Aorta (tissue), 5 donors: ENCODE data around the gene GASK1A. TPM values are rescaled to one million over a fixed set of nuclear protein-coding genes. Genes with fewer than 3 reads are reported as not detected.
A peak's percentile ranks its signal among the peaks of the same experiment; 100 is the strongest.

ENCODE experiments used
- ATAC-seq: fragments of 200-7000 bp; cut with Tn5 transposase; one replicate; pipeline ENCODE4 v1.9.1; 2022; ENCODE audit warnings: moderate library complexity; ENCODE audit not compliant: low FRiP score
- DNase-seq, 2 donors: peaks; one replicate each; pipeline ENCODE4 v3.0.0-alpha.2; 2020
- H3K27ac ChIP-seq, 2 donors: one replicate each; pipeline ENCODE4 v1.5.1; 2013; ENCODE audit warnings: low read length in 2 of 2, mild to moderate bottlenecking in 2 of 2, moderate library complexity in 2 of 2, control low read depth in 1 of 2, inconsistent platforms in 1 of 2, low read depth in 1 of 2
- H3K27me3 ChIP-seq, 2 donors: one replicate each; pipeline ENCODE4 v1.6.1; 2013; ENCODE audit warnings: control low read depth in 1 of 2, low read length in 1 of 2, mild to moderate bottlenecking in 1 of 2, moderate library complexity in 1 of 2; ENCODE audit not compliant: insufficient read depth in 2 of 2, control insufficient read depth in 1 of 2
- H3K36me3 ChIP-seq, 2 donors: one replicate each; pipeline ENCODE4 v1.6.1; 2013; ENCODE audit warnings: control low read depth in 1 of 2, low read length in 1 of 2, mild to moderate bottlenecking in 1 of 2; ENCODE audit not compliant: insufficient read depth in 2 of 2, control insufficient read depth in 1 of 2
- H3K4me1 ChIP-seq, 2 donors: one replicate each; pipeline ENCODE4 v1.6.1; 2013; ENCODE audit warnings: low read length in 2 of 2, control low read depth in 1 of 2, mild to moderate bottlenecking in 1 of 2, moderate library complexity in 1 of 2; ENCODE audit not compliant: insufficient read depth in 2 of 2, control insufficient read depth in 1 of 2
- H3K4me3 ChIP-seq, 2 donors: one replicate each; pipeline ENCODE4 v1.5.1; 2013; ENCODE audit warnings: low read length in 2 of 2, control low read depth in 1 of 2, mild to moderate bottlenecking in 1 of 2
- H3K9me3 ChIP-seq: one replicate; pipeline ENCODE4 v1.6.1; 2013; ENCODE audit warnings: mild to moderate bottlenecking, low read length; ENCODE audit not compliant: control insufficient read depth
- WGBS, 2 donors: extraction: QIAGEN DNeasy Blood & Tissue Kit; methylation state at CpG; one replicate each; pipeline ENCODE4 v1.1.7; 2013; 5-methylcytosine and 5-hydroxymethylcytosine counted together
- intact Hi-C, 2 donors: fragments of 100-400 bp; cut with DNase I; formaldehyde crosslinking; loops; one replicate each; pipeline versions ENCODE4 v1.14.2 to v1.15.0; 2022
- polyA plus RNA-seq, 2 donors: library from polyadenylated mRNA; stranded (reverse); fragments of 200-250 nt; gene quantifications; one replicate each; pipeline ENCODE4 v1.2.3, GENCODE V29; 2013
- total RNA-seq, 2 donors: library from RNA; stranded (reverse); fragmentation: NEBNext Ultra II Directional; extraction: Animal tissue kit (Norgen Biotek cat#: 25700); gene quantifications; one replicate each; pipeline ENCODE4 v1.2.1, GENCODE V29; 2021
- donor health status: healthy with polysubstance abuse.
- donor health status: Bipolar disorder and iron deficiency.
- donor health status: DM: no; HTN: no; CAD: no.
- donor health status: DM: no; HTN: no; CAD: no.
- donor health status: DM: yes; HTN: yes; CAD: no.

The GASK1A gene
- total and polyA plus RNA-seq, 4 donors: 0.38 to 33.7 (median 8.0) TPM

DNA sequence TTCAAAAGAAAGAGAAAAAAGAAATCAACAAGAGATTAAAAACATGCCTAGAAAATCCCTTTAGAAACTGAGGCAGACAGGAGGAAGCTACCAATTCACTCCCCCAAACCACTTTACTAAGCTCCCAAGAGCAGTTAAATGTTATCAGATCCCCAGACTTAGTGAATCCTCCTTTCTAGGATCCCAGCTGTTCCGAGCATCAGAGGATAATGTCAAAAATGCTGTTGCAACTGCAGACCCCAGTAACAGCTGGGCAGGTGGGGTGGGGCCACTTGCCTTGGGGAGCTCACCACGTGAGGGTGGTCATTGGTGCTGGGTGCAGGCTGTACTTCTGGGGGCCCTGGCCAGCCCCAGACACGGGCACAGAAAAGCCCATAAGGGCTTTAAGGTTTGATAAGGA, 117.7 kb downstream of the GASK1A start:
- DNase-seq (no peak), ATAC-seq (no peak)
- no peaks in the 10 kb centered on the region for H3K27me3 ChIP-seq
- intact Hi-C loops: no loop called here
- WGBS, 2 donors: 82 to 87% methylated on average over 3 of the region's 3 CpGs
- H3K9me3 ChIP-seq: no peaks in the 10 kb centered on the region
- no peaks in the 10 kb centered on the region for H3K36me3 ChIP-seq
- no peak overlapping the region for H3K27ac ChIP-seq
- no peaks in the 10 kb centered on the region for H3K4me1 ChIP-seq
- no peak overlapping the region for H3K4me3 ChIP-seq

DNA sequence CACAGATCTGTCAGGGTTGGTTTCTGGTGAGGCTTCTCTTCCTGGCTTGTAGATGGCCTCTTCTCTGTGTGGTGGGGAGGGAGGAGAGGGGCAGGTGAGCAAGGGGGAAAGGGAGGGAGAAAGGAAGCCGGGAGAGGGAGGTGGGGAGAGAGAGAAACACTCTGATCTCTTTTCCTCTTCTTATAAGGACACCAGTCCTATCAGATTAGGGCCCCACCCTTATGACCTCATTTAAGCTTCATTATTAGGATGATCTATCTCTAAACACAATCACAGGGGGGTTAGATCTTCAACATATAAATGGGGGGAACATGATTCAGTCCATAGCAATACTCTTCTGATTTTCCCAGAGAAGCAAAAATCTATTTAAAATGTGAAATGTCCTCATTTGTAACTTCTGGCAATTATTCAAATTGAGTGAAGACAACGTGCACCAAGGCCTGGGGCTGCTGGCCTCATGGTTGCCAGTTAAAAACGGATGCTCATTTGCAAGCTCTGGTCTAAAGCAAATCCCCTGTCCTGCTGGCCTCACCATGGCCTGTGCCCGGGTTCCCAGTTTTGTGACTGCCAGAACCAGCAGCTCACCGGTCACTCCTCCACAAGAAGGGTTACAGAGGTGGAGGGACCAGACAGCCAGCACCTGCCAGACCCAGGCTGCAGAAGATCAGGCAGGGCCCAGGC, 118.4 kb downstream of the GASK1A start:
- H3K27ac ChIP-seq: no peak overlapping the region
- H3K36me3 ChIP-seq: no peaks in the 10 kb centered on the region
- no peaks in the 10 kb centered on the region for H3K27me3 ChIP-seq
- H3K4me1 ChIP-seq: no peaks in the 10 kb centered on the region
- DNase-seq: no peak
- 73 to 74% methylated on average over 5 of the region's 5 CpGs for WGBS, 2 donors
- no peaks in the 10 kb centered on the region for H3K9me3 ChIP-seq
- ATAC-seq: no peak
- H3K4me3 ChIP-seq: no peak overlapping the region
- intact Hi-C loops: no loop called here

DNA sequence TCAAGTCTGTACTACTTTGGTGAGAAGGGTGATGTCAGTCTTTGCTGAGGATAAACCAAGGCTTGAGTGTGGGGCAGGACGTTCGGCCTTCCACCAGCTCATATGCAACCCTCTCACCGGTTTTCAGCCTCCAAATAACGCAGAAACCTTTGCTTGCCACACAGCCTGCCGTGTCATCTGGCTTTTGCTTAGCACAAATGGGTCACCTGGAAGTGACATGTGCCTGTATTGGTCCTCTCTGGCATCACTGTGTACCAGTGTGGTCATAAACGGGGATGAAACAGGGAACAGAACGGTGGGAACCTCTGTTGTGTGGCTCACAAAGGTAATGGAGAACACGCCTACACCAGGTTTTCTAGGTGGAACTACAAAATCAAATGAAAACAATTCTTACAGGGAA, 119.7 kb downstream of the GASK1A start:
- DNase-seq: no peak
- Histone ChIP-seq H3K36me3 (no peaks in the 10 kb centered on the region), H3K27me3 (no peaks in the 10 kb centered on the region), H3K27ac (no peak overlapping the region), H3K9me3 (no peaks in the 10 kb centered on the region), H3K4me1 (no peaks in the 10 kb centered on the region), H3K4me3 (no peak overlapping the region)
- no peak for ATAC-seq
- 94% methylated on average over 8 of the region's 8 CpGs for WGBS, 2 donors
- intact Hi-C loops: no loop called here

DNA sequence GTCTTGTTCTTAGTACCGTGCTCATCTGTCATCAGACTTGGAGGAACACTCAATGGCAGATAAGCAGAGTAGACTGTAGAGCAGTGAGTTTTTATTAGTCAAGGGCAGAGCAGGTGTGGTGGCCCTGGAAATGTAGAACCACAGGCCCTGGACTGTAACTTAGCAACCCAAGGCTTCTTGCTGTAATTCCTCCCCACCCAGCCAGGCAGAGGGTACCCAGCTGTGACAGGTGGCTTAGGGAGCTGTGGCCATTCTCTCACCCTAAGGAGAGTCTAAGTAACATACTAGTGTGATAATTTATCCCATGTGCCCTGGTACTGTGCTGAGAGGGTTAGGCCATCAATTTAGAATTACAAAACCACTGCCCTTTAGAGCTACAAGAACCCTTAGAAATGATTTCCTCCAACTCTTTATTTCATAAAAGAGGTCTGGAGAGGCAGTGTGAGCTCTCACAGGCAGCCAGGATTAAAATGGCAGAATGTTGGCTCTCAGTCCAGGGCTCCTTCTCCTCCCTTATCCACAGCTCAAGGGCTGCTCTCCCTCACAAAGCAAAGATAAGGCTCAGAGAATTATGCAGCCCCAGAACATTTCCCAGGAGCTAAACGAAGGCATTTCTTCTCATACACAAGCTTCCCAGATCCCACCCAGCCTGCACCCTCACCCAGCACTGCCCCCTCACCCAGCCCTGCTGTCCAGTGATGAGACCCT, 123.8 kb downstream of the GASK1A start:
- 56 to 59% methylated on average over 2 of the region's 2 CpGs for WGBS, 2 donors
- Histone ChIP-seq H3K27me3 (no peaks in the 10 kb centered on the region), H3K9me3 (no peaks in the 10 kb centered on the region), H3K4me3 (no peak overlapping the region), H3K27ac (no peak overlapping the region), H3K4me1 (no peaks in the 10 kb centered on the region), H3K36me3 (no peaks in the 10 kb centered on the region)
- ATAC-seq (no peak), DNase-seq (no peak)
- intact Hi-C loops: loop anchor here in 1 of 2 donors (10.0 kb wide), 2 partner anchors 138 to 328 kb away; partner anchors contain the start of gene CCDC13

DNA sequence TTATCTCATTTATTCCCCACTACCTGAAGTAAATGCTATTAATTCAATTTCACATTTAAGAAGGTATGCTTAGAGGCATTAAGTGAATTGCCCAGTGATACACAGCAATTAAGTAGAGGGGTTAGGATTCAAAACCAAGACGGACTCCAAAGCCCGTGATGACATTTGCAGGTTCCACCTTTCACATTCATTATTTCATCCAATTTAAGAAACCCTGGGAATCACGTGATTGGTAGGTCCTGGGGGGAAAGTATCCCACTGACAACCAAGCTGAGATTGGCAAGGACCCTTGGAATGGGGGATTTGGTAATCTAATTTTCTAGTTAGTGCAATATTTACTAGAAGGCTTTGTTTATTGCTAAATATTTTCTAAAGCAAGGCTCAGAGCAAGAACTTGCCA, 124.9 kb downstream of the GASK1A start:
- H3K27me3 ChIP-seq: no peaks in the 10 kb centered on the region
- DNase-seq: no peak
- intact Hi-C loops: loop anchor here in 1 of 2 donors (10.0 kb wide), 2 partner anchors 139 to 329 kb away; partner anchors contain the start of gene CCDC13
- H3K4me3 ChIP-seq: no peak overlapping the region
- H3K9me3 ChIP-seq: no peaks in the 10 kb centered on the region
- no peaks in the 10 kb centered on the region for H3K4me1 ChIP-seq
- no peak for ATAC-seq
- H3K36me3 ChIP-seq: no peaks in the 10 kb centered on the region
- H3K27ac ChIP-seq: no peak overlapping the region
- 79 to 82% methylated on average over 3 of the region's 3 CpGs for whole genome bisulfite sequencing, 2 donors

DNA sequence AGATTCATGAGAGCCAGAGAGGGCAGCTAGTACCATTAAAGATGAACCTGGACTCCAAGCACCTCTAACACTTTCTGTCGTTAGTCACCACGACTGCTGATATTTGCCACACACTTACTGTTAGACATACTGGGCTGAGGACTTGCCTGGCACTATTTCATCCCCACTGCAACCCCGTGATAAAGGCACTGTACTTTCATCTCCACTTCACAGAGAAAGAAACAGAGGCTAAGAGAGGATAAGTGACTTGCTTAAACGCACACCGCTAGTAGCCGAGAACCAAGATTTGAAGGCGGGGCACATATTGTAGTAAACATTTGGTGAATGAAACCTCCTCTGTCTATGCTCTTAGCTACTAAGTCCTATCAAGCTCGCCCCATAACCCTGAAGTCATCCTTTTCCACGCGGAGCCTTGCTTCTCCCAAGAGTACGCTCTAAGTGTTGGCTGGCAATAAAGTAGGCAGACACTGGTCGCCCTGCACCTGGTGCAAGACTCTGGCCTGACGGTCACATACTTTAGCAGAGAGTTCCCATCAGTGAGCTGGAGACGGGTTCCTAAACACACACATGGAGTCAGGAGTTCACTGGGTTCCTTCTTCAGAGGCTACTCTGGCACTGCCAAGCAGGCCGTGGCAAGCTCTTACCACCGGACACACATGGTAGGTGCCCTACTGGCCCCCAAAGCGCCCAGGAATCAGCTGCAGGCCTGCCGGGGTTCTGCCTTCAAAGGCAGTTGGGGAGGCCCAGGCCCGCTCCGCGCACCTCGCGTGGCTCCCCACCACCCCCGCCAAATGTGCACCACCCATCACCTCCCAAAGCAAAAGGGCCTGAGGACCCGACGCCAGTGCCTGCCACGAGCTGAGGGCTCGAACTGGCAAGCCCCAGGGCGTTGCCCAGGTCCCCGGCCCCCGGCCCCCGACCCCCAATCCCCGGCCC, 125.8 kb downstream of the GASK1A start:
- Histone ChIP-seq H3K4me1 (no peaks in the 10 kb centered on the region), H3K27ac (no peak overlapping the region), H3K36me3 (no peaks in the 10 kb centered on the region), H3K4me3 (peak overlapping the region; percentile 66 to 87), H3K9me3 (no peaks in the 10 kb centered on the region), H3K27me3 (no peaks in the 10 kb centered on the region)
- DNase-seq (peak in 1 of 2 donors; percentile 80), ATAC-seq (peak; percentile 50)
- intact Hi-C loops: loop anchor here in 1 of 2 donors (5.0 to 10.0 kb wide), 3 partner anchors 140 to 330 kb away; partner anchors contain the start of genes CCDC13 and SNRK
- WGBS, 2 donors: 55 to 60% methylated on average over 32 to 33 of the region's 33 CpGs

DNA sequence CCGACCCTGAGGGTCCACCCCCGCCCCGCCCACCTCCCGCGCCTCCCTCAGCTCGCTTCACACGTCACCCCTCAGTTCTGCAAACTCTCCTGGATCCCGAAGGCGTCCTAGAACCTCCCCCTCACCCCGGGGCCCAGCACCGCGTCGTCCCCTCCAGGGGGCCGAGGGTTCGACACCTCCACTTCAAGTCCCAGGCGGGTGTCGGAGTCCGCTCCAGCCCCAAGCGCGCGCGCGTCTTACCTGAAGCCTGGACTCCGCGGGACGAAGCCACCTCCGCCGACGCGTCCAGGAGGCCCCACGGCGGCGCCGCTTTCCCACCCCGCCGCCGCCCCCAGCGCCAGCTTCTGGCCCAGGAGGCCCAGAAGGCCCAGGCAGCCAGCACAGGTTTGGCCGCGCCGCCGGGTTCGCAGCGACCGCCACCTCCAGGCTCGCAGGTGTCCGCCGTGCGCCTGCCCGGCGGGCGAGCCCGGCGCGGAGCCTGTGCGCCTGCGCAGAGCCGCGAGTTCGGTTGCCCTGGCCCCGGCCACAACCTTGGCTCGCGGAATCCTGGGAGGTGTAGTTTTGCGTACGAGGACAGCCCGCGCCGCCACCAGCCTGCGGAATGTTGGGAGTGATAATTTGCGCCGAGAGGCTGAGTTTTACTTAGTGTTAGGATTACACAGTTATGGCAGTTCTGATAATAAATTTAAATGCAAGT, 126.6 kb downstream of the GASK1A start, which contains the start of gene POMGNT2:
Gene POMGNT2, minus strand, starts transcription at position 484 of the 697 bp plus-strand sequence. CDS start 24,648 bp downstream, outside the sequence.
- intact Hi-C loops: loop anchor here in 1 of 2 donors (5.0 to 10.0 kb wide), 3 partner anchors 141 to 331 kb away; partner anchors contain the start of genes CCDC13 and SNRK
- Histone ChIP-seq H3K9me3 (no peaks in the 10 kb centered on the region), H3K36me3 (no peaks in the 10 kb centered on the region), H3K4me1 (no peaks in the 10 kb centered on the region), H3K27me3 (no peaks in the 10 kb centered on the region), H3K4me3 (peak within 1 kb of the TSS; percentile 66 to 87), H3K27ac (no peak within 1 kb of the TSS)
- 1% methylated on average over 66 to 71 of the region's 71 CpGs for WGBS, 2 donors
- DNase-seq: peak; percentile 94 to 96
- ATAC-seq: peak; percentile 95

DNA sequence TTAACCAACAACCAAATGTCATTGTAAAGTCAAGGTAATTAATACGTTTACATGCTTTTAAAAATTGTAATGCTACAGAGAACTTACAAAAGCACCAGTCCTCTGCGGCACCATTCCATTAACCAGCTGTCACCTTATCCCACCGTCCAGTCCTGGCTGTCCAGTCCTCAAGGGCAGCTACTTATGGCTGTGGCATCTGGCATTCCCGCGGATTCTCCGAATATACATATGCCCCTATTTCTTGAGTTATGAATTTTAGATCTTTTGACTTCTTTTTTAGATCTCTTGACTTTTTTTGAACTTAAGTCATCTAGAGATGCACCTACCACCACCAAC, 127.2 kb downstream of the GASK1A start:
- Histone ChIP-seq H3K4me3 (peak overlapping the region; percentile 21 to 87), H3K4me1 (no peaks in the 10 kb centered on the region), H3K27me3 (no peaks in the 10 kb centered on the region), H3K36me3 (no peaks in the 10 kb centered on the region), H3K9me3 (no peaks in the 10 kb centered on the region), H3K27ac (no peak overlapping the region)
- DNase-seq: no peak
- ATAC-seq: no peak
- 10 to 11% methylated on average over 6 of the region's 6 CpGs for WGBS, 2 donors
- intact Hi-C loops: loop anchor here in 1 of 2 donors (5.0 to 10.0 kb wide), 3 partner anchors 141 to 331 kb away; partner anchors contain the start of genes CCDC13 and SNRK
